Stimulated activated CD8-positive, alpha-beta memory T cell treated with anti-CD3 and anti-CD28 coated beads, Interleukin-4, amount 100 ng/mL, for 1 hour (primary cell): Measurements from ENCODE around the gene LCE7A.

Experiments
- DNase-seq, 2 donors: peaks; one replicate each; pipeline ENCODE4 v3.0.0-alpha.2; 2020; ENCODE audit warnings: low read depth in 2 of 2, low spot score in 1 of 2

The LCE7A gene

GRCh38 chr1:152879559-152880198 lies 19.9 kb downstream of the LCE7A start:
- no peak for DNase-seq

- no peak for DNase-seq
These were observed 20.5 kb downstream of the LCE7A start for GRCh38 chr1:152880316-152880715.

- no peak for DNase-seq
These were observed 21.1 kb downstream of the LCE7A start for GRCh38 chr1:152880907-152881306.

- DNase-seq, result no peak
These were observed 24.3 kb downstream of the LCE7A start for GRCh38 chr1:152884085-152884484.

- DNase-seq, result no peak
These were observed 24.7 kb downstream of the LCE7A start for GRCh38 chr1:152884506-152884905.

- DNase-seq, result no peak
These were observed 25.3 kb downstream of the LCE7A start for GRCh38 chr1:152884966-152885624.

GRCh38 chr1:152886085-152886484 lies 26.3 kb downstream of the LCE7A start:
- DNase-seq, result no peak

GRCh38 chr1:152886758-152887409 lies 27.1 kb downstream of the LCE7A start:
- DNase-seq, result no peak

GRCh38 chr1:152888126-152888525 lies 28.3 kb downstream of the LCE7A start:
- no peak for DNase-seq

GRCh38 chr1:152899027-152899426 lies 39.2 kb downstream of the LCE7A start:
- no peak for DNase-seq

- no peak for DNase-seq
These were observed 40.1 kb downstream of the LCE7A start for GRCh38 chr1:152899883-152900282.

GRCh38 chr1:152901631-152902030 lies 41.8 kb downstream of the LCE7A start:
- DNase-seq, result no peak

GRCh38 chr1:152902636-152903035 lies 42.8 kb downstream of the LCE7A start:
- DNase-seq, result no peak

GRCh38 chr1:152904688-152905440 lies 45.1 kb downstream of the LCE7A start:
- DNase-seq, result no peak

- no peak for DNase-seq
These were observed 46.3 kb downstream of the LCE7A start for GRCh38 chr1:152906023-152906565.

- no peak for DNase-seq
These were observed 48.1 kb downstream of the LCE7A start, which contains the start of gene IVL for GRCh38 chr1:152907686-152908601. Gene IVL (plus strand): TSS chr1:152908546. CDS start chr1:152909798, 1,252 bp downstream.

GRCh38 chr1:152909206-152909605 lies 49.4 kb downstream of the LCE7A start:
- DNase-seq, result no peak
